ENCODE results near the gene MLLT10.

Gene MLLT10

GRCh38 chr10:21638681-21639080, 104.6 kb downstream of the MLLT10 start:
- no peak for DNase-seq (ENCODE audit: low read depth)

DNA sequence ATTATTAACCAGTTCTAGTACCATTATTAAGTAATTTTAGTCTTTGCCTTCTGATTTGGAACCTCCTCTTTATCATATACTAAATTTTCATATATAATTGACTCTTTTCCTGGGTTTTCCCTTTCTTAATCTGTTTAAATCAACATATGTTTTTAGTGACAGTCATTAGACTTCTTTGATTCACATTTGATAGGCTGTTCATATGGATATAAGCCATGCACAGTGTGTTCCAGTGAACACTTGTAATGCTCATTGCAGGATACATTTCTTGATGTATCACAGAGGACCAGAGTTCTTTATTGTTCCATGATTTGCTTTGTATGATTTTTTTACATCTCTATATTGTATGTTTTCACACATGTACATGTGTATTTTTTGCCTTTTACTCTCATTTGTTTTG, 114.0 kb downstream of the MLLT10 start:
- no peak for DNase-seq (ENCODE audit: low read depth)

DNA sequence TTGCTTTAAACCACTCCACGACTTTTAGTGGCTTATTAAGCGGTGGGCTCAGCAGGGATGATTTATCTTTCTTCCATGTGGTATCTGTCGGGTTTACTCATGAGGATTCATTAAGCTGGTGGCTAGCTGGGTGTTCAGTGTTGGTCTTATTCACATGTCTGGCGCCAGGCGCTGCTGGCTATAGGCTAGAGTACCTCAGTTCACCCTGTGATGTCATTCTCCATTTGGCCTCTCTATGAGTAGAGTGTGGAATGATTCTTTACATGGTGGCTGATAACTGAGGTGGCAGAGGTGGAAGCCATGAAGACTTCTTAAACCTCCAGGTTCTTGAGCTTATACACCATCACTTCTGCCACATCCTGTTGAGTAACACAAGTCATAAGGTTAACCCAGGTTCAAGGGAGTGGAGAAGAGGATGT, 115.4 kb downstream of the MLLT10 start:
- no peak for DNase-seq (ENCODE audit: low read depth)

DNA sequence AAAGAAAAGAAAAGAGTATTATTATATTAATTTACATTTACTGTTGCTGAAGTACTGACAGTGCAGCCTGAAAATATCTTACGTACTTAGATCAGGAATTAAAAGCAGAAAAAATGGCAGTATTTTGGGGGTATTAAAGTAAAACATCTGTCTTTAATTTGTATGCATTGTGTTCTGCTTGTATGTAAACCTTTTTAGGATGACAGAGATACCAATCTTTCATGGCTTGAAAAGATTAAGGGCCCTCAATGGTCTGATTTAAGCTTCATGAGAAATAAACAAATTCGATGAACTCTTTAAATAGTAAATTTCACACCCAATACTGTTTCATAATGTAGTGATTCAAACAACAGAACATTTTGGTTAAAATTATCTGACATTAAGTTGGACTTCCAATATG, 116.3 kb downstream of the MLLT10 start:
- no peak for DNase-seq (ENCODE audit: low read depth)

GRCh38 chr10:21655236-21655635, 121.2 kb downstream of the MLLT10 start:
- no peak for DNase-seq (ENCODE audit: low read depth)

DNA sequence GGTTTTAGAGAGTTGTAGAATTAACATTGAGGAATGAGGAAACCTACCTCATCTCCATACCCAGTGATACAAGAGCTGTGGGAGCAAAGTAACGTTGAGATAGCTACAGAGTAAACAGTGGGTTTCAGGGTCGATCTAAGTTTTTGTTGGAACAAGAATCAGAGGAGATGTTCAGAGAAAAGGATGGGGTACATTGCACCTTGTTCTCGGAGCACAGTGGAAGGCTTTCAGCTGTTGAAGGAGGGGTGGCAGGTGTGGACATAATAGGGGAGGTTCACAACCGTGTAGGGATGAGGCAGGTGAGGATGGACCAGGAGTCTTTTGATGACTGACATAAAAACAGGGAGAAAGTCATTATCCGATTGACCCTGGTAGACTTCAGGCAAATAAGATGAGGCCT, 121.7 kb downstream of the MLLT10 start:
- no peak for DNase-seq (ENCODE audit: low read depth)

DNA sequence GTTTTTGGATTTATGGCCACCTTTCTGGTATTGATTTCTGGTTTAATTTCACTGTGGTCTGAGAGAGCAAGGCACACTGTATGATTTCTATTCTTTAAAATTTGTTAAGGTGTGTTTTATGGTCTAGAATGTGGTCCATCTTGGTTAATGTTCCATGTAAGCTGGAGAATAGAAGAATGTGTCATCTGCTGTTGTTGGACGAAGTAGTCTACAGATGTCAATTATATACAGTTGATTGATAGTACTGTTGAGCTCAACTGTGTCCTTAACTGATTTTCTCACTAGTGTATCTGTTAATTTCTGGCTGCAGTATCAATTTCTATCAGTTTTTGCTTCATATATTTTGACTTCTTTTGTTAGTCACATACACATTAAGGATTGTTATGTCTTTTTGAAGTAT, 127.1 kb downstream of the MLLT10 start:
- DNase-seq (ENCODE audit: low read depth): no peak

GRCh38 chr10:21661935-21662334, 127.9 kb downstream of the MLLT10 start:
- DNase-seq (ENCODE audit: low read depth): no peak

DNA sequence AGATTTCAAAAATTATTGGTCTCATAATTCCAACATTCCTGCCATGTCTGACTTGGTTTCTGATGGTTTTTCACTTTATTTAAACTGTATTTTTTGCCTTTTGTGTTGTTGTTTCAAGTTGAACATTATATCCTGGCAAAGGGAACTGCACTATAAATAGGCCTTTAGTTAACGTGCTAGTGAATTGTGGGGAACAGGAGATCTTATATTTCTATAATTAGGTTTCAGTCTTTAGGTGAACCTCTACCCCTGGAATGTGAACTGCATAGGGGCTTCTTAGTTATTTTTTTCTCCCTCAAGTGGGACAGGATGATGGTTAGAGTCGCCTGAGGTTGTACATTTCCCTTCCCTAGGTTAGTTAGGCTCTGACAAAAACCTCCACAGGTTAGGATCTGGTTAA, 128.6 kb downstream of the MLLT10 start:
- DNase-seq (ENCODE audit: low read depth): no peak

DNA sequence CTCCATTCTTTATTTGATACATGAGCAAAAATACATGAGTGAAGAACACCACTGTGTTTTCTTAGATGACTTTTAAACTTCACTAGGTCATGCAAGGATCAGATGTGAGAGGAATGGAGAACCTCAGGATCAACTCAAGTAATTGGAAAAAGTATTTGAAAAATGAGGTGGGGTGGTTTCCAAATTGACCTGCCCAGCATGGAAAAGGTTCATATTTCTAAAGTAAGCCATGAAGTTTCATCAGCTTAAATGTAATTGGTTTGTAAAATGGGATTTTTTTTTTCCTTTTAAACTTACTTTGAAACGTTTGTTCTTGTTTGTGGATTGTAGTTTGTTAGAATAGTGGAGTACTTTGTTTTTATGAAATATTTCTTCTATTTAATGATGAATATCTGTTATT, 134.8 kb downstream of the MLLT10 start:
- DNase-seq (ENCODE audit: low read depth): no peak

- DNase-seq (ENCODE audit: low read depth): no peak
These were observed 136.4 kb downstream of the MLLT10 start for GRCh38 chr10:21670391-21670790.

DNA sequence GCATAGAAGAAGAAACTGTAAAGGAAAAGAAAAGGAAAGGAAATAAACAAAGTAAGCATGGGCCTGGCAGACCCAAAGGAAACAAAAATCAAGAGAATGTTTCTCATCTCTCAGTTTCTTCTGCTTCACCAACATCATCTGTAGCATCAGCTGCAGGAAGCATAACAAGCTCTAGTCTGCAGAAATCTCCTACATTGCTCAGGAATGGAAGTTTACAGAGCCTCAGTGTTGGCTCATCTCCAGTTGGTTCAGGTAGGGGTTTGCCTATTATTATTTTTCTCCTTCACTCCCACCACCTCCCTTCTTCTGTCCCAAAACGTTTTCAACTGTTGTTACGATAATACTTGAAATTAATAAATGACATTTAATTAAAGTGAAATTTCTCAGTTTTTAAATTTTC, 139.6 kb downstream of the MLLT10 start:
- DNase-seq (ENCODE audit: low read depth): no peak

DNA sequence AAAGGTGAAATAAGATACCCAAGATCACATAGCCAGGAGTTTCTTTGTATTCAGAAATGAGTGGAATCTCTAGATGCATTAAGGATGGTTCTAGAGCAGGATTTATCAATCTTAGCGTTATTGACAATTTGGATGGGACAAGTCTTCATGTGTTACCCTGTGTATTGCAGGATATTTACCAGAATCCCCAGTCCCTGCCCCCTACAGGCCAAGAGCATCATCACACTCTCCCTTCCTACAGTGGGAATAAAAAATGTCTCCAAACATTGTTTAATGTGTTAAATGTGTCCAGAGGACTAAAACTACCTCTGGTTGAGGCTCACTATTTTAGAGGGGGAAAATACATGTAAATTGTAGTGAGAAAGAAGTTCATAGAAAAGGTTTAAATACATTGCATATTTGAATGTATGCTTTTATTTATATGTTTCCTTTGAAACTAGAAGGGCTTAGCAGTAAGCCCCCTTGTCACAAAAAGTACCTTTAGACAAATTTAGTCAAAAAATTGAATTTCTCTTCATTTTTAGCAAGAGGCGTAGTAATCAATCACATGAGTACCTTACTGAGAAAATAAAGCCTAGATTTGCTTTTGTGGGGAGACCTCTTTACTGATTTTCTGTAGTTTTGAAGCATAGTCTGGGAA, 141.2 kb downstream of the MLLT10 start:
- DNase-seq (ENCODE audit: low read depth): no peak

DNA sequence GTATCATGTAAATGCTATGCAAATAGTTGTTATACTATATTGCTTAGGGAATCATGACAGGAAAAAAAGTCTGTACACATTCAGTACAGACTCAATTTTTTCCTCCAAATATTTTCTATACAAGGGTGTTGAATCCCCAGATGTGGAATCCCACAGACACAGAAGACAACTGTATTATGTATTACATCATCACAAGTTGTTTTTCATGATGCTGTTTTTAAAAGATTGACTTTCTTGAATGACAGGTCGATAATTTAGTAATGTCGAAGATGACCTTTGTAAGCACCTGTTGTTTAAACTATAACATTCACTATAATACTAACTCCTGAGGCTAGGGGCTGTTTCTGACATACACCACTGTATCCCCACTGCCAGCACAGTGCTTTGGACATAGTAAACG, 143.5 kb downstream of the MLLT10 start:
- DNase-seq (ENCODE audit: low read depth): no peak

- no peak for DNase-seq (ENCODE audit: low read depth)
These were observed 147.1 kb downstream of the MLLT10 start for GRCh38 chr10:21681156-21681555.

DNA sequence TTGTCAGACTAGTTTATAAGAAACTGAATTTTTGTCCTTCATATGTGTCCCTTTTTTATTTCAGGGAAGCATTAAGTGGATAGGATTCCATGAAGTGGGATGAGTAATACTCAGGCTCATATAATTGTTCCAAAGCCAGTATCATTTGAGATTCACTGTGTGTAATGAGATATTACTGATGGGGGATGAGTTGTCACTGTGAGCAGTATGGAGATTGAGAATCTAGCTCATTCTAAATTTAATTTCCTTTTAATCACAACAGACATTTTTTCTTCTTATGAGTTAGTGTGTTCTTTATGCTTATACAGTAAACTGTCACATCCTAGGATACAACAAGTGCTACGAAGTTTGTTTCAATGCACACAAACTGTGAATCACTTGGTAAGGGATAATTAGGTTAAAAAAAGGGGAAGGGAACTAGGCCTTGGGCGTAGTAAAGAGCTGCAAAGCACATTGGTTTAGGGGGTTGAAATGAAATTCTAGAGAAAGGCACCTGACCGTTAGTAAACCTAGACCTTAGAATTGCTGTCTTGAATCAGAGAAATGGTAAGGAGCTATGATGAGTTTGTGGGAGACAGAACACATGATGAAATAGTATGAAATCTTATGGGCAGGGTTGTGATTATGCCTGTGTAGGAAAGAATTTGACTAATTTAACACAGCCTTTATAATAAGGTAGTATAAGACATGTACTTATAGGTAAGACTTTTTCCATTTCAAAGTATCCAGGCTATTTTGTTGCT, 153.4 kb downstream of the MLLT10 start:
- no peak for DNase-seq (ENCODE audit: low read depth)

GRCh38 chr10:21688009-21688332, 153.9 kb downstream of the MLLT10 start:
- no peak for DNase-seq (ENCODE audit: low read depth)

DNA sequence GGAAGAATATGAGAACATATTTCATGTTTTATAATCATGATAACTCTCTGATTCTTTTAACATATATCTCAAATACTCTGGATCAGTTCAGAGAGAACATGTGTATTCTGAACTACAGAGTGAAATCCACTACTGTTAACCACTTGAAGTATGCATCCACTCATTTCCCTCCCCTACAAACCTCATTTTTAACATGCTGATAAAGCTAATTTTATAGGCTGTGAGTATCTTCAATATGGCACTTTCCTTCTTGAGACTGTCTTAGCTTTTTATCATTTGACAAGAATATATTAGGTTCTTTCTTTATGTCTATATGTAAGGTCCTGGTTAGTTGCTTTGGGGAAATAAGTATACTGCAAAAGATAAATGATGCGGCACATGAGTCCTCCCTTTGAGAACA, 154.8 kb downstream of the MLLT10 start:
- DNase-seq (ENCODE audit: low read depth): no peak

- no peak for DNase-seq (ENCODE audit: low read depth)
These were observed 155.8 kb downstream of the MLLT10 start for GRCh38 chr10:21689881-21690280.

GRCh38 chr10:21692916-21693315, 158.9 kb downstream of the MLLT10 start:
- DNase-seq (ENCODE audit: low read depth): no peak

GRCh38 chr10:21693418-21693817, 159.4 kb downstream of the MLLT10 start:
- DNase-seq (ENCODE audit: low read depth): no peak

DNA sequence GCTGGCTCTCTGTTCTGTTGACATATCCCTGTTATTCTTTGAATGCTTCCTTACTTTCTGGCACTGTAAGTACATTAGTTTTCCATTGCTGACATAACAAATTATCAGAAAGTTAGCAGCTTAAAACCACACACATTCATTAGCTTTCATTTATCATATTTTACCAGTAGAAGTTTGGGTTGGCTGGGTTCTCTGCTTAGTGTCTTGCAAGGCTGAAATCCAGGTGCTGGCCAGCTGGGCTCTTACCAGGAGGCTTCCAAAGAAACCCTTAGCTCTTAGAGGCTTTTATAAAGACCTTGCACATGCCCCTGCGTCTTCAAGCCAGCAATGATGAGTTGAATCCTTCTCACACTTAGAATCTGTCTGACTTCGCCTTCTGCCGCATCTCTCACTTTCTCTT, 160.6 kb downstream of the MLLT10 start:
- DNase-seq (ENCODE audit: low read depth): no peak

- no peak for DNase-seq (ENCODE audit: low read depth)
These were observed 162.3 kb downstream of the MLLT10 start for GRCh38 chr10:21696302-21696701.

GRCh38 chr10:21699575-21699974, 165.5 kb downstream of the MLLT10 start:
- DNase-seq (ENCODE audit: low read depth): no peak

Data from HS-27A (cell line).